HG03159 (cell line): Measurements from ENCODE around the gene IL1A.
A peak's percentile ranks its signal among the peaks of the same experiment; 100 is the strongest.

Experiments used
- ATAC-seq: cut with Tn5 transposase; IDR thresholded peaks from one replicate; pipeline ENCODE4 v1.9.1; 2021; ENCODE audit warnings: mild to moderate bottlenecking, moderate library complexity; ENCODE audit not compliant: unreplicated experiment

The IL1A gene

DNA sequence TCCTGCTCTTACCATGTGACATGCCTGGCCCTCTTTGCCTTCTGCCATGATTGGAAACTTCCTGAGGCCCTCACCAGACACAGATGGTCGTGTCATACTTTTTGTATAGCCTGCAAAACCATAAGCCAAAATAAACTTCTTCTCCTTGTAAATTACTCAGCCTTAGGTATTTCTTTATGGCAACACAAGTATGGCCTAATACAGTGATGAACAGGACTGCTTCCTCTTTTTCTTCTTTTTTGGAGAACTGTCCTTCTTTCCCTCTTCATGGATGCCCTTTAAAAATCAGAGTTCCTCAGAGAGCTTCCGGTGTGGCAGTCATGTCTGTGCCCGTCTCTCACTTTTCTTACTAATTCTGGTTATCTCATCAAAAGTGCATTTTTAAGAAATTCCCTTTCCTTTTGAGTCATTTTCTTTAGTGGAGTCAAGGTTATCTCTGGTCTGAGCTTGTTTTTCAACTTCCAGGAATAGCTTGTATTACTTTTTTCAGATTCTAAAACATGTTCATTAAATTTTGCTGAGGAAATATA is 9.2 kb upstream of the IL1A start:
- no peak for ATAC-seq

- ATAC-seq = no peak
Observed at GRCh38 chr2:112792419-112792818, 8.1 kb upstream of the IL1A start.

- no peak for ATAC-seq
Observed at GRCh38 chr2:112791693-112792230, 7.5 kb upstream of the IL1A start.

DNA sequence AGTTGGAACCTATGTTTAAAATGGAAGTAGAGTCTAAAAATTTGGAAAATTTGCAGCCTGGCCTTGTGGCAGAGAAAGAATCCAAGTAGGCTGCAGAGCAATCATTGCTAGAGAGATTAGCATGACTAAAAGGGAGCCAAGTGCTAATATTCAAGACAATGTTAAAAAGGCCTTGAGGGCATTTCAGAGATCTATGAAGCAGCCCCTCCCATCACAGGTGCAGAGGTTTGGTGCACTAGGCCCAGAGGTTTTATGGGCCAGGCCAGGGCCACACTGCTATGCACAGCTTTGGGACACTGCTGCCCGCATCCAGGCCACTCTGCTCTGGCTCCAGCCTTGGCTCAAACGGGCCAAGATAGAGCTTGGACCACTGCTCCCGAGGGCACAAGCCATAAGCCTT is 6.7 kb upstream of the IL1A start:
- no peak for ATAC-seq

DNA sequence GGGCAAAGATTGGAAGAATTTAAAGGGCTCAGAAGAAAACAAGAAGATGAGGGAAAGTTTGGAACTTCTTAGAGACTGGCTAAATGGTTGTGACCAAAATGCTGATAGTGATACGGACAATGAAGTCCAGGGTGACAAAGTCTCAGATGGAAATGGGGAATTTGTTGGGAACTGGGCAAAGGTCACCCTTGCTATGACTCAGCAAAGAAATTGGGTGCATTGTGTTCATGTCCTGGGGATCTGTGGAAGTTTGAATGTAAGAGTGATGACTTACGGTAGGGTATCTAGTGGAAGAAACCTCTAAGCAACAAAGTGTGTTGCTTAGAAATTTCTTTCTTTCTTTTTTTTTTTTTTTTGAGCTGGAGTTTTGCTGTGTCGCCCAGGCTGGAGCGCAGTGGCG is 6.0 kb upstream of the IL1A start:
- no peak for ATAC-seq

- ATAC-seq = no peak
Observed at GRCh38 chr2:112789186-112789585, 4.9 kb upstream of the IL1A start.

GRCh38 chr2:112788653-112789052 is 4.4 kb upstream of the IL1A start:
- no peak for ATAC-seq

DNA sequence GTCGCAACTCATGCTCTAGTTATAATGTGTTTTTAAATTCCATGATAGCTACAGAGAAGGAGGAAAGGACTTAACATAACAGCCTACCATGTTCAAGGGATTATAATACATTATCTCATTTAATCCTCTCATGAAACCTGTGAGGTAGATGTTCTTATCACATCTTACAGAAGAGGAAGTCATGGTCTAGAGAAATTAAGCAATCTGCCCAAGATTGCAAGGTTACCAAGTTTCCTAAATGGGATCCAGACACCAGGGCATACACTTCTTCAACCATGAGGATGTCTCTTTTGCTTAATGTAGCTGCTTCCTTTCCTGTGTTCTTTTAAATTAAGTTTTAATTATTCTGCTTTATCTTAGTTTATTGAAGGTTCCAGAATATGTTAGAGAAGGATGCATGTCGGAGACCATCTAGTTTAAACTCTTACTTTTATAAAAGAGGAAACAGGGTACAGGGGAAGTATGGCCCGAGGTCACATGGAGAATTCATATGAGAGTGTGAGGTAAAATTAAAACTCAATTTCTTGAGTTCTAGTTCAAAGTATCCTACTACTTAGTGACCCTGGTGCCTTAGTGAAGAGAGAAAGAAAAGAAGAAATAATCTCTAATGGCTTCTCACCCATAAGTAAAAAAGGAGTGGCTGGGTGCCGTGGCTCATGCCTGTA is 3.6 kb upstream of the IL1A start:
- ATAC-seq = no peak

DNA sequence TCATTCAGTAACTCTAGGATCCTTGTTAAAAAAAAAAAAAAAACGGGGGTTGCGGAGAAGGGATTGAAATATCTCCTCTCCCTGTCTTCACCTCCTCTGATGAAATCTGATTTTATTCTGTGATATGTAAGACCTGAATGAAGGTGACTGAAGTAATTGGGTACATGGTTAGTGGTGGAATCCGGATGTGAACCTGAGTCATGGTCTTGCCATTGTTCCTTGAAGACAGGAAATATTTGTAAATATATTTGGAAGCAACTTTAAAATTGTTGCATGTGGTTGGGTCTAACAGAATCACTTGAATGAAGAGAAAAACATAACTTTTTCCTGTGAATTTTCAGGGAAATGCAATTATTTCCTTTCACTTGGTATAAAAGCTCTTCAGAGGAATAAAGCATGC is 3.0 kb upstream of the IL1A start:
- ATAC-seq = no peak

DNA sequence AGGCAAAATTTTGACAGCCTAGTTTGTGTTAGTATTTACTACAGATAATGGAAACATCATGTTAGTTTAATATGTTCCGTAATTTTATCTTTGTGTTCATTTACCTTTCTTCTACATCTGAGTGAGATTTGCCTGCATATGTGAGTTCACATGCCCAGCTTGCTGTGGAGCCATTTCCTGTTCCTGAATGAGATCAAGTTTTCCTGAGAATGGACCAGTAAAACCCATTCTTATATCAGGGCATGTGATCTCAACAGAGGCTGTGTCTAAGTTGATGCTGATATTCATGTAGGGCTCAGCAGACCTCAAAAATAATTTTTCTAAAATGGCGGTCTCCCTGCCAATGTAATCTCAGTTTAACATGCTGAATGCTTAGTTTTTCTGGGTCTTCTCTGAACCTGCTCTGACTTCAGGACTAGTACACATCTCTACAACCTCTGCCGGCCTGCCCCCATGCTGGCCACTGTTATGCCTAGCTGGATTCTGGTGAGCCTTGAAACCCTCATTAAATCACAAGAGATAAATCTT is 1.0 kb downstream of the IL1A start:
- ATAC-seq = no peak

- ATAC-seq = peak; percentile 72
Observed at GRCh38 chr2:112782234-112782799, 2.0 kb downstream of the IL1A start.

DNA sequence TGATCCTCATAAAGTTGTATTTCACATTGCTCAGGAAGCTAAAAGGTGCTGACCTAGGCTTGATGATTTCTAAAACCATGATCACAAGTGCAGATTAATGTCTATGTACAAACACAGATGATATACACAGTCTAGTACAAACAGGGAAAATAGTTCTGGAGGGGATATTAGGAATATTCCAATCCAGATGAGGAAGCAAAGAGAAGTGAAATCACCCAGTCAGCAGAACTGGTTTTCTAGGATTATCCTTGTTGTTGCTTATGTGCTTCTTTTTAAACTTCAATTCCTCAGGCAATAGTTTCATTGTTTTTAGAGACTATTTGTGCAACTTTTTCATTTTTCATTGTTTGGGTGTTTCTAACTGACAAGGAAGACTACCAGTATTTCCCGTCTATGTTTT is 4.7 kb downstream of the IL1A start:
- ATAC-seq = no peak

- no peak for ATAC-seq
Observed at GRCh38 chr2:112777036-112777435, 7.3 kb downstream of the IL1A start.

DNA sequence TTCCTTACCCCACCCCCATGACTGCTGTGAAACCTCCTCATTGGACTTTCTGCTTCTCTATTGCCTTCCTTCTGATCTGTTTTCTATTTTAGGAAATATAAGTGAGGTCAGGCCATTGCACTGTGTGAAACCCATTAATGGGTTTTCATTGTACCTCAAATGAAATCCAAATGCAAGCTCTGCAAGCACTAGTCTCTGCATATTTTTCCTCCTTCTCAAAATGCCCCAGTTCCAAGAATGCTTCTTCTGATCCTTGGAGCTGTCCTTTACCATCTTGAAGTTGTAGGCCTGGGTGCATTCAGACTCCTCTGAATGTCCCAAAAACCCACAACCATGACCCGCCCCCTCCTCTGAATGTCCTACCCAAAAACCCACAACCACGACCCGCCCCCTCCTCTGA is 8.2 kb downstream of the IL1A start:
- no peak for ATAC-seq

DNA sequence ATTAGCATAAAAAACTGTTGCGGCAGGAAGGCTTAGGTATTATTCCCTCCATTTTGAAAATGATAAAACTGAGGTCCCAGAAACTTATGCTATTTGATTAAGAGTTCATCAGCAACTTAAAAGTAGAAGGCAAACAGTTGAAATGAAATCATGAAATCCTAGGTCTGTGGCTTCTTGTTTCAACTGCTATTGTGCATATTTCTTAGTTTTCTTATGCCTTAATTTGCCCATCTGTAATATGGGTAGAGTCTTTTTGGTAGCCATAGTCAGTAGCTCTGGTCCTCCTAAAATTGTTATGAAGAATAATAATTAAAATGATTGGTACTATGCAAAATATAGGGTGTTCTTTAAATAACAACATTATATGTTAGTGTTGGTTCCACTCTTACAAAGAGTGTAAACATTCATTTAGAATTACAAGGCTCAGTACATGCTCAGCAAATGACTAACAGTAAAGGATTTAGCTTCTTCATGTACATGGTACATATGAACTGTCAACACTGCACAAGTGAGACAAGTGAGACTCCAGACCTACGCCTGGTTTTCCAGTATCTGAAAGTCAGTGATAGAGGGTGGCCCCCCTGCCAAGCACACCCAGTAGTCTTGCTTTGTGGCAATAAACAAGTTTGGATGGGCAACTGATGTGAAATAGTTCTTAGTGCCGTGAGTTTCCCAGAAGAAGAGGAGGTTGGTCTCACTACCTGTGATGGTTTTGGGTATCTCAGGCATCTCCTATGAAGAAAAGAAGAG is 9.6 kb downstream of the IL1A start:
- no peak for ATAC-seq

- no peak for ATAC-seq
Observed at GRCh38 chr2:112773556-112773955, 10.7 kb downstream of the IL1A start.

DNA sequence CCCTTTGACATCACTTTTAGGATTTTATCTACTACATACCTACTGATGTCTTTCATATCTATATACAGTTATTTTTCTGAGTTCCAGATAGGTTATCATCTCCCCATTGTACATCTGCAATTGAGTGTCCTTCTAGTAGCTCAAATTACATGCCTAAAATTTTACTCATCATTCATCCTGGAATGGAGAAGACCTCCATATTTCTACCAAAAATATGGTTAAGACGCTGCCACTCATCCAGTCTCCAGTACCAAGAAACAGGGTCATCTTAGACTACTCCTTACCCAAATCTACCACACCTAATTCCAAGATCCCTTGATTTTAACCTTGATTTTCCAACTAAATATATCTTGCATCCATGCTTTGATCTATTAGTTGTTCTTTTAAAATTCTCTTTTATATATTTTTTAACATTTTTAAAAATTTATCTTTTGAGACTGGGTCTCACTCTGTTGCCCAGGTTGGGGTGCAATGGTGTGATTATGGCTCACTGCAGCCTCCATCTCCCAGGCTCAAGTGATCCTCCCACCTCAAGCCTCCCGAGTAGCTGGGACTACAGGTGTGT is 11.3 kb downstream of the IL1A start:
- no peak for ATAC-seq

- no peak for ATAC-seq
Observed at GRCh38 chr2:112772322-112772721, 12.0 kb downstream of the IL1A start.

- ATAC-seq = no peak
Observed at GRCh38 chr2:112768432-112768831, 15.9 kb downstream of the IL1A start.

DNA sequence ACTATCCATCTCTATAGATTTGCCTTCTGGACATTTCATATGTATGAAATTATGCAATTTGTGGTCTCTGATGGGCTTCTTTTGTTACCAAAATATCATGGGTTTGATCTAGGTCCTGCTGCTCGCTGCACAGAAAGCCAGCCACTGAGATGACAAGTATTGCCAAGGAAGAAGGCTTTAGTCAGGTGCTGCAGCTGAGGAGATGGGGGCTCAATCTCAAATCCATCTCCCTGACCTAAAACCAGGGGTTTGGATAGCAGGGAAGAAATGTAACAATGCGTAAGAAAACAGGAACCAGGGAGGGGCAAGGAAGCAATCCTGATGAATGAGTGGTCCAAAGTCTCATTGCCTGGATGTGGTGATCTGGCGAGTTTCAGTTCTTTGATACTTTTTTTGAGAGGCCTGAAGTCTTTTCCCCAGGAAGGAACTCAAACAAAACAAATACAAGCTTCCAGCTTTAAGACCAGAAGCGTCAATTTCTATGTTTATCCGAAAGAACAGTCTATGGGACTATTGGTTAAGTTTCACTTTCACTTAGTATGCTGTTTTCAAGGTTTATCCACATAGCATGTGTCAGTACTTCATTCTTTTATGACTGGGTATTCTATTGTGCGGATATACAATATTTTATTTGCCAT is 16.5 kb downstream of the IL1A start:
- ATAC-seq = no peak

GRCh38 chr2:112765251-112765650 is 19.0 kb downstream of the IL1A start:
- no peak for ATAC-seq
